ENCODE measurements around the gene SGPP1. TPM values are rescaled to one million over a fixed set of nuclear protein-coding genes. Genes with fewer than 3 reads are reported as not detected.

The SGPP1 gene
- 14.7 and 19.0 TPM in 2 replicates for total RNA-seq

DNA sequence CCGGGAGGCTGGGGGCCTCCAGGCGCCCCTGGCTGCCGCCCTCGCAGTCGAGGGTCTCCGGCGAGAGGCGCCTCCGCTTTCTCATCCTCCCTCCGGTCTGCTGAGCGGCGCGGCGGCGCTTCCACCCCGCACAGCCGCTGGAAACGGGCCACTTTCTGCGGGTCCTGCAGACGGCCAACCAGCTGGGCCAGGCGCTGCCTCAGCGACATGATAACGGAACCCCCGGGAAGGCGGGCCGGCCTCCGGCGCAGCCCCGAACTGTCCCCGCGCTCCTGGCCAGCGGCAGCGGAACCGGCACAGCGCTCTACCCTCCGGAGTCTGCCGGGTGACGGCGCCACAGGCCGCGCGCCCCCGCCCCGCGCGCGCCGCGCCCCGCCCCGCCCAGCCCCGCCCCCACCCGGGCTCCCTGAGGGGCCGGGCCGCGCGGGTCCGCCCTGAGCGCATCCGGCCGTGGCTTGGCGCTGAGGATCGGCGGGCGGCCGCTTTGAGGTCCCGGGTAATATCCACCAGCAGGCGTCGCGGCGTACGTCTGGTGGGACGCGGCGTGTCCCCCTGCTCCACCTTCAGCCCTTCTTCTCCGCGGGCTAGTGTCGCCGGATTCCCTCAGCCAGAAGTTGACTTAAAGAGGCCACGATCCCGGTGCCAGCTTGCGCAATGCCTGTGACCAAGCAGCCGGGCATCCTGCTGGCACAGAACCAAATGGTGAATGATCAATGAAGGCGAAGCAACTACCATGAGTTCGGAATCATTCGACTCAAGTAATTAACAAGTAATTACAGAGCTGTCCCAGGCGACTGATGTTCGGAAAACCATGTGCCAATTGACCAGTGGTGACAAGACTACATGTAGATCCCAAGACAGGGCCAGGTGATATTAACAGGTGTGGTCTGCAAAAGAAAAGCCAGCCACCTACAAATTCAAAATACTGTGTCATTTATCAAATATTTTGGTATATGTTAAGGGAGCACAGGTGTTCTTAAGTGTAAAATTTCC lies at the start of gene SGPP1:
SGPP1 (minus strand) TSS at position 330 of the 993 bp plus-strand sequence; CDS start at position 209, 121 bp downstream.

GRCh38 chr14:63641473-63642228 lies 86.2 kb downstream of the SGPP1 start, which contains the start of gene WDR89:
Gene WDR89 (minus strand): TSS chr14:63641871. CDS start chr14:63599942, 41,929 bp downstream.

Other genes with a start within 250 kb of the SGPP1 start
- gene PPP2R5E, start 184.7 kb downstream of the SGPP1 start, total RNA-seq, result 9.8 and 12.8 TPM in 2 replicates
- gene WDR89, start 86.2 kb downstream of the SGPP1 start, total RNA-seq, result 5.5 and 8.7 TPM in 2 replicates
- gene SYNE2, start 124.9 kb upstream of the SGPP1 start, total RNA-seq, result 7.9 and 8.4 TPM in 2 replicates